ENCODE results near the gene MEIOC. TPM values are rescaled to one million over a fixed set of nuclear protein-coding genes. Genes with fewer than 3 reads are reported as not detected.
A peak's percentile ranks its signal among the peaks of the same experiment; 100 is the strongest.

The MEIOC gene
- total RNA-seq, 4 donors from 2014 or later, result 0.13 TPM; not detected in 3

- H3K4me1 ChIP-seq, result no peaks in the 10 kb centered on the region
- no peaks in the 10 kb centered on the region for H3K9me3 ChIP-seq
- no peak for TF ChIP-seq CTCF (IDR thresholded peaks at IDR 0.05)
- TF ChIP-seq EP300 (IDR thresholded peaks at IDR 0.05), result no peak
- no peak for TF ChIP-seq POLR2A (IDR thresholded peaks at IDR 0.05; ENCODE audit: low read depth)
- no peak for TF ChIP-seq POLR2AphosphoS5 (IDR thresholded peaks at IDR 0.05)
- WGBS, result 93% methylated on average over 6 of the region's 9 CpGs
- peaks cover 0 to 13% (median 0%) of the 10 kb centered on the region in 4 donors for H3K27me3 ChIP-seq
- no peak for DNase-seq (ENCODE audit: extremely low spot score)
- H3K4me3 ChIP-seq, result peak overlapping the region in 1 of 4 donors; percentile 25
- intact Hi-C loops (cut with DNase I), result no loop called here
- H3K36me3 ChIP-seq, result no peaks in the 10 kb centered on the region
- no peak overlapping the region for H3K27ac ChIP-seq (replicated peaks in 1 of 4)
Measured at GRCh38 chr17:44627513-44628242, 28.6 kb upstream of the MEIOC start.

GRCh38 chr17:44628243-44629188 is 27.8 kb upstream of the MEIOC start:
- 68% methylated on average over 32 of the region's 34 CpGs for WGBS
- H3K27me3 ChIP-seq, result peaks cover 0 to 13% (median 0%) of the 10 kb centered on the region in 4 donors
- no peaks in the 10 kb centered on the region for H3K36me3 ChIP-seq
- DNase-seq (ENCODE audit: extremely low spot score), result no peak
- no peaks in the 10 kb centered on the region for H3K4me1 ChIP-seq
- intact Hi-C loops (cut with DNase I), result no loop called here
- no peak overlapping the region for H3K27ac ChIP-seq (replicated peaks in 1 of 4)
- no peak for TF ChIP-seq POLR2A (IDR thresholded peaks at IDR 0.05; ENCODE audit: low read depth)
- no peak for TF ChIP-seq CTCF (IDR thresholded peaks at IDR 0.05)
- no peak for TF ChIP-seq POLR2AphosphoS5 (IDR thresholded peaks at IDR 0.05)
- TF ChIP-seq EP300 (IDR thresholded peaks at IDR 0.05), result no peak
- peak overlapping the region in 3 of 4 donors; percentile 7 to 25 (median 18) for H3K4me3 ChIP-seq
- no peaks in the 10 kb centered on the region for H3K9me3 ChIP-seq

- intact Hi-C loops (cut with DNase I), result no loop called here
Measured at GRCh38 chr17:44629314-44629713, 27.0 kb upstream of the MEIOC start.

GRCh38 chr17:44630703-44631102 is 25.6 kb upstream of the MEIOC start:
- Histone ChIP-seq H3K27me3 (peaks cover 0 to 13% (median 0%) of the 10 kb centered on the region in 4 donors), H3K4me3 (no peak overlapping the region), H3K36me3 (no peaks in the 10 kb centered on the region), H3K27ac (replicated peaks in 1 of 4) (no peak overlapping the region), H3K4me1 (no peaks in the 10 kb centered on the region), H3K9me3 (no peaks in the 10 kb centered on the region)
- 90% methylated on average over 4 of the region's 4 CpGs for WGBS
- TF ChIP-seq EP300 (IDR thresholded peaks at IDR 0.05) (no peak), CTCF (IDR thresholded peaks at IDR 0.05) (no peak), POLR2A (IDR thresholded peaks at IDR 0.05; ENCODE audit: low read depth) (no peak)
- intact Hi-C loops (cut with DNase I), result loop anchor here (10.0 kb wide), 1 partner anchor 64 kb away; no protein-coding TSS in a partner anchor
- DNase-seq (ENCODE audit: extremely low spot score), result no peak

More at GRCh38 chr17:44629314-44629713, 27.0 kb upstream of the MEIOC start:
- Histone ChIP-seq H3K27me3 (peaks cover 0 to 13% (median 0%) of the 10 kb centered on the region in 4 donors), H3K9me3 (no peaks in the 10 kb centered on the region), H3K36me3 (no peaks in the 10 kb centered on the region), H3K4me3 (no peak overlapping the region), H3K27ac (replicated peaks in 1 of 4) (no peak overlapping the region), H3K4me1 (no peaks in the 10 kb centered on the region)
- no peak for TF ChIP-seq EP300 (IDR thresholded peaks at IDR 0.05)
- no peak for TF ChIP-seq CTCF (IDR thresholded peaks at IDR 0.05)
- TF ChIP-seq POLR2AphosphoS5 (IDR thresholded peaks at IDR 0.05), result no peak
- TF ChIP-seq POLR2A (IDR thresholded peaks at IDR 0.05; ENCODE audit: low read depth), result no peak
- DNase-seq (ENCODE audit: extremely low spot score), result no peak
- WGBS, result 95% methylated on average over 13 of the region's 13 CpGs

All from esophagus muscularis mucosa (tissue), 4 donors.